Mononuclear cell (primary cell): Measurements from ENCODE around the gene ADRM1. TPM values are rescaled to one million over a fixed set of nuclear protein-coding genes. Genes with fewer than 3 reads are reported as not detected.

Experiments used
- H3K27me3 ChIP-seq: 2 replicates; pipeline ENCODE4 v1.6.0; 2011; ENCODE audit warnings: low read length, control low read depth; ENCODE audit not compliant: insufficient read depth
- H3K4me1 ChIP-seq: 2 replicates; pipeline ENCODE4 v1.5.1; 2011; ENCODE audit warnings: mild to moderate bottlenecking, low read length, control low read depth; ENCODE audit not compliant: insufficient read depth
- H3K4me3 ChIP-seq: 2 replicates; pipeline ENCODE4 v1.5.1; 2011; ENCODE audit warnings: mild to moderate bottlenecking, low read length, moderate library complexity
- H3K9me3 ChIP-seq: 2 replicates; pipeline ENCODE4 v1.5.1; 2011; ENCODE audit warnings: low read depth, mild to moderate bottlenecking, control low read depth, low read length
- total RNA-seq: library from RNA; depleted of rRNA; stranded (reverse); fragments of >200 nt; gene quantifications from one replicate; pipeline ENCODE4 v1.2.3, GENCODE V29; 2012

ADRM1 gene
- total RNA-seq, 1 donor = 30.2 TPM

DNA sequence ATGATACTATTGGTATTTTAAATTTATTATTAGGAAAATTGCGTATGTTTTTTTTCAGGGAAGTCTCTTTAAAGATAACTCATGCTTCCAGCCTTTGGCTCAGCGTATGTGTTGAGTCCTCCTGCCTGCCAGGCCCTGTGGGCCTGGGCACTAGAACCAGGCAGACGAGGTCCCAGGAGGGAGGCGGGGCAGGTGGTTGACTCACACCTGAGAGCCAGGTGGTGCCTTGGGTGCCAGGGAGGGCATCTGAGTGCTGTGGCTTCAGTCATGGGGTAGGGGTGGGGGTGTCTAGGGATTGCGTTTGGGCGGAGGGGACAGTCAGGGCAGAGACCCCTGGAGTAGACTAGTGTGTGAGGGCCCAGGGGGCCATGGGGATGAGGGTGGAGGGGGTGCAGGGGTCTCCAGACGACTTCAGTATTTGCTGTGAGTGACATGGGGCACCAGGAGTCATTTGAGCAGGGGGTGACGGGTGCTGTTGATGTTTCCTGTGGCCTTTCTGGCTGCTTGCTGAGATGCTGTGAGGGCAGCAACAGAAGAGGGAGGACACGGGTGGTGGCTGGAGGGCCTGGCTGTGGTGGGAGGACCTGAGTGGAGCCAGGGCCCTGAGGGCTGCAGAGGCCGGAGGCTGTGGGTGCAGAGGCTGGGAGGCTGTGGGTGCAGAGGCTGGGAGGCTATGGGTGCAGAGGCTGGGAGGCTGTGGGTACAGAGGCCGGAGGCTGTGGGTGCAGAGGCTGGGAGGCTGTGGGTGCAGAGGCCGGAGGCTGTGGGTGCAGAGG, 14.8 kb upstream of the ADRM1 start:
- H3K27me3 ChIP-seq = no peaks in the 10 kb centered on the region
- H3K9me3 ChIP-seq = no peaks in the 10 kb centered on the region
- no peaks in the 10 kb centered on the region for H3K4me1 ChIP-seq
- no peak overlapping the region for H3K4me3 ChIP-seq

DNA sequence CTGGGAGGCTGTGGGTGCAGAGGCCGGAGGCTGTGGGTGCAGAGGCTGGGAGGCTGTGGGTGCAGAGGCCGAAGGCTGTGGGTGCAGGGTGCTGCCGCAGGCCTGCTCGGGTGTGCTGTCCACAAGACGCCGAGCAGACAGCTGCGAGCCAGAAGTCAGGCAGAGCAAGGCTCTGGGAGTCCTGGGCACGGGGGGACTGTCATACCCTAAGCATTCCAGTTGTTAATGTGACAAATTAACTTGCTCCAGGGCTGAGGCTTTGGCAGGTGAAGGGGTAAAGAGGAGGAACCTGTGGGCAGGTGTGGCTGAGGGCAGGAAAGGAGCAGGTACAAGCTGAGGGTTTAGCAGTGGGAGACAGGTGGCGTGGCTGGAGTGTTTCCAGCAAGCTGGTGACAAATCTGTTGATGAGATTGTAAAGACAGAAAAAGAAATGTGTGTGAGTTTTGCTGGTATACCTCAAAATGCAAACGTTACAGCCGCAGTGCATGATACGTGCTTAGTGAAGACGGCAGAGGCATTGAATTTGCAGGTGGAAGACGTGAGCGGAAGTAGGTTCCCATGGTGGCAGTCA, 14.2 kb upstream of the ADRM1 start:
- no peaks in the 10 kb centered on the region for H3K9me3 ChIP-seq
- no peaks in the 10 kb centered on the region for H3K27me3 ChIP-seq
- H3K4me3 ChIP-seq = no peak overlapping the region
- no peaks in the 10 kb centered on the region for H3K4me1 ChIP-seq

DNA sequence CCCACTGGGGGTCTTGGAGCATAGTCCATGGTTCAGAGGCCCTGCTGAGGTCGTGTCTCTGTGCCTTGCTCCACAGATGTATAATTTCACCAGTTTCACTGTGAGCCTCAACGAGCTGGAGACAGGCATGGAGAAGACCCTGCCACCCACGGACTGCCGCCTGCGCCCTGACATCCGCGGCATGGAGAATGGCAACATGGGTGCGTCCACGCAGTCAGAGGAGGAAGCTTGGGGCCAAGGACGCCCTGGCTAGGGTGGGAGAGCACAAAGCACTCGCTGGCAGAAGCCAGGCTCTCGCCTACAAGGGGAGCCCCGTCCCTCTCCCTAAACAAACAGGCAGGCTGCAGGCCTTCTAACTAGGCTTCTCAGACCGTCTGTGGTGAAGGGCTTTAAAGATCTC, 13.7 kb upstream of the ADRM1 start:
- Histone ChIP-seq H3K4me1 (no peaks in the 10 kb centered on the region), H3K27me3 (no peaks in the 10 kb centered on the region), H3K4me3 (no peak overlapping the region), H3K9me3 (no peaks in the 10 kb centered on the region)

DNA sequence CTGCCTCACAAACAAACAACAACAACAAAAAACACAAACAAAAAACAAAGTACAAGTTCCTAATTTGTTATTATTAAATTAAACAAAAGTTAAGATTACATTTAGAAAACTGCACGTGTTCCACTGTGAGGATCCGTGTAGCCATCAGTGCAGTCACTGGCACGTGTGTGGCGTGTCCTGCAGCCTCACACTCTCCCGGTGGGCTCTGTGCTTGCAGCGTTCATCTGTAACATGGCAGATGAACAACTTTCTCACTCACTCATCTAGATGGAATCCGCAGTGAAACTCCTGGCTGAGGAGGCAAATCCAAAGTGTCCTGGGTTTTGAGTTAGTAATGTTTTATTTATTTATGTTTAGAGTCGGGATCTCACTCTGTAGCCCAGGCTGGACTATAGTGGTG, 12.9 kb upstream of the ADRM1 start:
- Histone ChIP-seq H3K4me1 (no peaks in the 10 kb centered on the region), H3K4me3 (no peak overlapping the region), H3K9me3 (no peaks in the 10 kb centered on the region), H3K27me3 (no peaks in the 10 kb centered on the region)

DNA sequence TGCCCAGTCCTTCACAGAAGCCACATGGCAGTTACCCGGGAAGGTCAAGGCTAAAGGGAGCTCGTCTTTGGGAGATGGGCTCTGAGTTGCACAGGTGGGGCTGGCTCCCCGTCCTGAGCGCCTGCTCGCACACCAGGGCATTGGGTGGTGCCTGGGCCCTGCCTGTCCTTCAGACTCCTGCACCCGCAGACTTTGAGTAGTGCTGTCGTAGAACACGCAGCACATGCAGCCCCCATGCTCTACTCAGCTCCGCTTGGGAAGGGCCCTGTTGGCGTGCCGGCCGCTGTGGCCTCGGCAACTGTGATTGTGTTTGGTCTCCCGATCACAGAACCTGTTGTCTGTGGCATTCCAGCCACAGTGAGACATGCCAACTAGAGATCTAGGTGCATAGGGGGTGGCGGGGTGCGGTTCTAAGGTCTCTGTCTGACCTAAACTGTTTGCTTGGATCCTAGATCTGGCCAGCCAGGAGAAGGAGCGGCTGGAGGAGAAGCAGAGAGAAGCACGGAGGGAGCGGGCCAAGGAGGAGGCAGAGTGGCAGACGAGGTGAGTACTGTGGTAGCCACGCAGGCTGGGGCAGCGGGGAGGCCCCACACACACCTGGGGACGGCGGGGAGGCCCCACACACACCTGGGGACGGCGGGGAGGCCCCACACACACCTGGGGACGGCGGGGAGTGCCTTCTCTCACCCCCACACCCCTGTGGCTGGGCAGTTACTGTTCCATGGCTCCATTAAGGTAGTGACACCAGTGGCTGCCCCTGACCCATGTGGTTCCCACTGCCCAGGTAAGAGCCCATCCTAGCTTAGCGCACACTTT, 11.3 kb upstream of the ADRM1 start:
- H3K9me3 ChIP-seq = no peaks in the 10 kb centered on the region
- no peak overlapping the region for H3K4me3 ChIP-seq
- H3K27me3 ChIP-seq = no peaks in the 10 kb centered on the region
- H3K4me1 ChIP-seq = no peaks in the 10 kb centered on the region

DNA sequence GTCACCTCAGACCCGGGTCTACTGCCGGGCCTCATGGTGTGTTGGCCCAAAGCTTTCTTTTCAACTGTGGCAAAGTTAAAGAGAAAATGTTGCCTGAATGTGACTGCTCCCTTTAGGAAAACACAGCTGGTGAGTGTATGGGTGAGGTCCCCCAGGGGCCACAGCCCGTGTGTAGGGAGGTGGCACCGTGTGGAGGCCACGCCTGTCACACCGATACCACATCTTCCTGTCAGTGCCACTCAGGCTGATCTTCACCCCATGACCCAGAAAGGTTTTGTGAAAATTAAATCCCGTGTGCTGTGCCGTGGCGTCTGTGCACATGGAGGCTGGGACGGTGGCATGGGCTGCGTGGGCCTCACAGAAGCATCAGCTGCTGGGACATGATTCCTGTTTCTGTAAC, 10.7 kb upstream of the ADRM1 start:
- no peaks in the 10 kb centered on the region for H3K27me3 ChIP-seq
- no peak overlapping the region for H3K4me3 ChIP-seq
- no peaks in the 10 kb centered on the region for H3K9me3 ChIP-seq
- no peaks in the 10 kb centered on the region for H3K4me1 ChIP-seq

DNA sequence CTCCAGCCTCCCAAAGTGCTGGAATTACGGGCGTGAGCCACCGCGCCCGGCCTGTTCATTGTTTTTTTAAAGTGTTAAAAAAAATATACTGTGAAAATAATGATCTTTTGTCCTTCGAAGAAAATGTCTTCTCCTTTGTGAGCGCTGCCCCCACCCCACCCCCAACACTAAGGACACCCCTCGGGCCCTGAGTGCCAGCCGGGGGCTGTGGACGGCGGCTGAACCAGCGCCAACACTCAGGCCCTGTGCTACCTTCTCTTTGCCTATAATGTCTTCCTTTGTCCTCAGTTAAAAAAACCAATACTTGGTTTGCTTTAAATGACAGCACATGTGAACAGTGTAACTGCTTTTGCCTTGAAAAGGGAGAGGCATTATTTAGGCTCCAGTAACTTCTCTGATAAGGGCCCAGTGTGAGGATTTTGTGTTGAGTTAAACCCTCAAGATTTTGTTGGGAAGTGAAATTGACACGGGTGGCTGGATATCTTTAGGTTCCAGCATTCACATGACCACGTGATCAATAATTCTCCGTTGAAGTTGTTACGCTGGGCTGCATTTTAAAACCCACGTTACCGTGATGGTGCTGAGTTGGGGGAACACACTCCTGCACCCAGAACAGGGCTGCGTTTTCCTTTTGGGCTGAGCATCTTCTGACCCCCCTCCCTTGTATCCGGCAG, 9.5 kb upstream of the ADRM1 start:
- no peak overlapping the region for H3K4me3 ChIP-seq
- no peaks in the 10 kb centered on the region for H3K4me1 ChIP-seq
- H3K27me3 ChIP-seq = no peaks in the 10 kb centered on the region
- no peaks in the 10 kb centered on the region for H3K9me3 ChIP-seq

DNA sequence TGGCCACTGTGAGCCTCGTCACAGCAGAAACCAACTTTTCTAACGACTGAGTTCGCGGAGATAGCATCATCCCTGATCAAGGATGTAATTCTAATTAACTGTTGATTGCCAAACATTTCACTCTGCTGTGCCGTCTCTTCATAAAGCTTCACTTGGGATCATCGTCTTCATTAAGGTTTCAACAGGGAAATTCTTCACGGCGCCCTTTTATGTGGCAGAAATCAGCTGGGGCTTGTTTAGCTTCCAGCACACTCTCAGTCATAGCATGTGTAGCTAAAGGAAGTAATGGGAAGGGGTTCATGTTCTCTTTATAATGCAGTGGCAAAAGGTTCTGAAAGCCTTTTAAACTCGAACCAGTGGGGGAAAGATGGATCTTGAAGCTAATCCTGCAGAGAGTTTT, 8.9 kb upstream of the ADRM1 start:
- Histone ChIP-seq H3K4me1 (no peaks in the 10 kb centered on the region), H3K4me3 (no peak overlapping the region), H3K27me3 (no peaks in the 10 kb centered on the region), H3K9me3 (no peaks in the 10 kb centered on the region)

DNA sequence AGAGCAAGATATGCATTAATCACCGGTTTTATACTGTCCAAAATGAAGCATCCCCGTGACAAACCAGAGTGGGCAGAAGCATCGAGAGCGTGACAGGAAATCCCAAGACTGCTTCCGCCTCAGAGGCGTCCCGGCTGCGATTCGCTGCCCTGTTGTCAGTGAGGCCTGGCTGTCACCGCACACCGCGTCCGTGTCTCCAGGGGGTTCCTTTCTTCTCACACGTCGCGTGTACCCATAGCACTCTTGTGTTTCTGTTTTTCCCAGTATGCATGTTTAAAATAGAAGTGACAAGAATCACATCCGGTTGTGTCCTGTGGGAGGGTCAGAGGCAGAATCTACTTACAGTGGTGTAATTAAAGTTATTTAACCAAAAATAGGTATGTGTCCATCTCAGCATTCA, 8.3 kb upstream of the ADRM1 start:
- Histone ChIP-seq H3K9me3 (no peaks in the 10 kb centered on the region), H3K4me1 (no peaks in the 10 kb centered on the region), H3K27me3 (no peaks in the 10 kb centered on the region), H3K4me3 (no peak overlapping the region)

DNA sequence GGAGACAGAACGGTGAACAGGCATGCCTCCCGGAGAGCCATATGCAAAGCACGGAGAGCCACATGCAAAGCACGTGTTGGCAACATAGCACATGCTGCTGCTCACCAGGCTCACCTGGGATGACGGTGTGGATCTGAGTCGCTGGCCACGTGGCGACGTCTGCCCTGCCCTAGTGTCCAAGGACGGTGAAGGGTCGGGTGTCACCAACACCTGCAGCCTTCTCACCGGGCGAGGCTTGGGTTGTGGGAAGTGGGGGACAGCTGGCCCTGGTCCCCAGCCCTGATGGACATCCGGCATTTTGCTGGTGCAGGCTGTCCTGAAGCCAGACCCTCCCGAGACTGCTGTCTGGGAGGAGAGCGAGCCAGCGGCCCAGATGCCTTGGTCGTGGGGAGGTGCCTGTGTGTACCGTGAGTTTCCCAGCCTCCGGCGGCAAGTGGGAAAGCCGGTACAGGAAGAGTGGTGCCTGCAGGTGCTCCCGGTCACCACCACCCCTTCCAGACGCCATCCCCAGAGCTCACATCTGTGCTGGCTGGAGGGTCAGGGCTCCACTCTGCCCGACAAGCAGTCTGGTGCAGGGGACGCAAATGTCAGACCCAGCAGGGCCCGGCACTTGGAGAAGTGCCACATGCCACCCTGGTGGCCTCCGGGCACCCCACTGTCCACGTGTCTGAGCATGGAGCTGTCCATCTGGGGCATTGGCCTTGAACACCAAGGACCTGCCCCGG, 5.9 kb upstream of the ADRM1 start:
- H3K27me3 ChIP-seq = no peaks in the 10 kb centered on the region
- H3K9me3 ChIP-seq = no peaks in the 10 kb centered on the region
- no peak overlapping the region for H3K4me3 ChIP-seq
- peaks cover 4% of the 10 kb centered on the region for H3K4me1 ChIP-seq

DNA sequence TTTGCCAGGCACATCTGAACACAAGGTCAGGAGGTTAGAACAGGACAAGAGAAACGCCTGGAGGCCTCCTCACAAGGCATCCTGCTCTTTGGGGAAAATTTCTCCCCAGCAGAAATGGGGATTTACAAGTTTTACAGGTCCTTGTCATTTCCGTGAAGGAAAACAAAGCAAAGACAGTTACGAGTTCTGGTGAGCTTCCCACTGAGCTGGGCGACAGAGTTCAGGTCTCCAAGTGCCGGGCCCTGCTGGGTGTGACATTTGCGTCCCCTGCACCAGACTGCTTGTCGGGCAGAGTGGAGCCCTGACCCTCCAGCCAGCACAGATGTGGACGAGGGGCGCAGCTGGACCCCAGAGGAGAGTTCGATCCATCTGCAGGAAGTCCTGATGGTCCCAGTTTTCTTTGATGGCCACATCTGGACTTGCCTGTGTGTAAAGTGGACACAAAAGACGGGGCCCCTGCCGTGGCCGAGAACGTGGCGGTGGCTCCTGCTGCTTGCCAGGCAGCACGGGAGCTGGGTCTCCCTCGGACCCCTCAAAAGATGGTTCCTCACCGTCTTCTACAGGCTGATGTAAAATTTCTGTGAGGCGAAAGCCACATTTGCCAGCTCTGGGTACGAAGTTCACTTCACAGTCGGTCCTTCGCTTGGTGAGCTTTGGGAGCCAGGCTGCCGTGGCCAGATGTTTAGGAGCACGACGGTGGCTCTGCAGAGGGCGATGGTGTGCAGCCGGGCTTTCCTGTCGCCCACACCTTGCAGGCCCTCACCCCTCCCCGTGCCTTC, 5.2 kb upstream of the ADRM1 start:
- no peaks in the 10 kb centered on the region for H3K27me3 ChIP-seq
- H3K4me3 ChIP-seq = no peak overlapping the region
- H3K9me3 ChIP-seq = no peaks in the 10 kb centered on the region
- H3K4me1 ChIP-seq = peaks cover 4% of the 10 kb centered on the region

DNA sequence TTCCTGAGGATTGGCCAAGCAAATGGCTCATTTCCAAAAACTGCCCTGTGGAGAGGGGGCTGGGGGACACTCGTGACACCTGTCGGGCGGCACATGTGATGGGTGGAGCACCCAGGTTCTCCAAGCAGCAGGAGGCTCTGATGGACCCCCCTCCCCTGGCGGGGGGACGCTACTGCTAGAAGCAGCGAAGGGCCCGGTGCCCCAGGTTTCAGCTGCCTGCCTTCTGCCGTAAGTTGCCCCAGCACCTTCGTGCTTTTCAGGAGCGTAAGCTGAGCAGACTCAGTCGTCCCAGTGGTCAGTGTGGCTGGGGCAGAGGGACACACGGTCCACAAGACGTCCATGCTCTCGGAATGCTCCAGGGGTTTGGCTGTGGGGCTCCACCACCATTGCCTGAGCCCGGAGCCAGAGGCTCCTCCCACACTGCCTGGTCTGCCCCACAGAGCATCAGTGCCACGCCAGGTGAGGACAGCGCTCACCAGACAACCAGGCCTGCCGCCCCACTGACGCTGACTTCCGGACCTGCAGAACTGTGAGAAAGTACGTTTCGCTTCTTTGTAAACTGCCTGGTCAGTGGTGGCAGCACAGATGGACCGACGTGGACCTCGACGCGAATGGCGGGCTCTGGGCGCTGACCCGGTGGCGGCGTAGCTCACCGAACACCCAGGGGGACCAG, 4.1 kb upstream of the ADRM1 start:
- Histone ChIP-seq H3K4me1 (peaks cover 8% of the 10 kb centered on the region), H3K27me3 (no peaks in the 10 kb centered on the region), H3K4me3 (no peak overlapping the region)

DNA sequence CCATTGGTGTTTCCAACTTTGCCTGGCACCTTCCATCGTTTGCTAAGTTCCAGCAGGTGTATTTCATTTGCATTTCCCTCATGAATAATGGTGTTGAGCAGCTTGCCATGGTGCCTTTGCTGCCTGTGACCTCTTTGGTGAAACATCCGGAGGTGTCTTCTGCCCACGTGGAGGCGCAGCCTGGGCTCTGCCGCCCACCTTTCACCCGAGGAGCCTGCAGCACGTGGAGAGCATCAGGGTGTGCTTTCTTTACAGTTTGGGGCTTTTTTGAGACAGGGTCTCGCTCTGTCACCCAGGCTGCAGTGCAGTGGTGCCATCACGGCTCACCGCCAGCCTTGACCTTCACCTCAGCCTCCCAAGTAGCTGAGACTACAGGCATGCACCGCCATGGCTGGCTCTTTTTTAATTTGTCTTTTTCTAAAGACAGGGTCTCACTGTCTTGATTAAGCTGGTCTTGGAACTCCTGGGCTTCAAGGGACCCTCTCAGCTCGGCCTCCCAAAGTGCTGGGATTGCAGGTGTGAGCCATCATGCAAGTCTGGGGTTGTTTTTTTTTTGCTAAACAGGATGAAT, 3.0 kb upstream of the ADRM1 start:
- H3K27me3 ChIP-seq = no peaks in the 10 kb centered on the region
- H3K4me3 ChIP-seq = no peak overlapping the region
- peaks cover 18% of the 10 kb centered on the region for H3K4me1 ChIP-seq
- no peaks in the 10 kb centered on the region for H3K9me3 ChIP-seq

More for the DNA sequence above, 4.1 kb upstream of the ADRM1 start:
- no peaks in the 10 kb centered on the region for H3K9me3 ChIP-seq
